Ishikawa (cell line): ENCODE results near the gene TBC1D2.

Source experiments
- CEBPB ChIP-seq: IDR thresholded peaks from 2 replicates; pipeline ENCODE4 v1.6.1; 2012
- CREB1 ChIP-seq: IDR thresholded peaks from 2 replicates; pipeline ENCODE4 v1.6.1; 2012; ENCODE audit warnings: low read depth
- EGR1 ChIP-seq: IDR thresholded peaks from 2 replicates; pipeline ENCODE4 v1.6.1; 2012
- EP300 ChIP-seq: IDR thresholded peaks from 2 replicates; pipeline ENCODE4 v1.6.1; 2012; ENCODE audit warnings: borderline replicate concordance
- FOXM1 ChIP-seq: IDR thresholded peaks from 2 replicates; pipeline ENCODE4 v1.6.1; 2012; ENCODE audit warnings: low read depth, borderline replicate concordance
- NFIC ChIP-seq: IDR thresholded peaks from 2 replicates; pipeline ENCODE4 v1.6.1; 2012
- RAD21 ChIP-seq: IDR thresholded peaks from 2 replicates; pipeline ENCODE4 v1.6.1; 2012; ENCODE audit warnings: low read depth
- TAF1 ChIP-seq: IDR thresholded peaks from 2 replicates; pipeline ENCODE4 v1.6.1; 2012; ENCODE audit warnings: low read depth, mild to moderate bottlenecking
- TCF12 ChIP-seq: IDR thresholded peaks from 2 replicates; pipeline ENCODE4 v1.6.1; 2012; ENCODE audit warnings: low read depth
- TEAD4 ChIP-seq: IDR thresholded peaks from 2 replicates; pipeline ENCODE4 v1.6.1; 2012
- YY1 ChIP-seq: IDR thresholded peaks from 2 replicates; pipeline ENCODE4 v1.6.1; 2012; ENCODE audit warnings: low read depth
- ZBTB7A ChIP-seq: IDR thresholded peaks from 2 replicates; pipeline ENCODE4 v1.6.1; 2012; ENCODE audit warnings: low read depth
- TF ChIP-seq, protein P1 (sequence below): IDR thresholded peaks from 2 replicates; pipeline ENCODE4 v1.6.1; 2012
- TF ChIP-seq, protein P2 (sequence below): IDR thresholded peaks from 2 replicates; pipeline ENCODE4 v1.6.1; 2012; ENCODE audit warnings: low read depth, mild to moderate bottlenecking
- TF ChIP-seq, protein P3 (sequence below): IDR thresholded peaks from 2 replicates; pipeline ENCODE4 v1.6.1; 2012

Gene TBC1D2

DNA sequence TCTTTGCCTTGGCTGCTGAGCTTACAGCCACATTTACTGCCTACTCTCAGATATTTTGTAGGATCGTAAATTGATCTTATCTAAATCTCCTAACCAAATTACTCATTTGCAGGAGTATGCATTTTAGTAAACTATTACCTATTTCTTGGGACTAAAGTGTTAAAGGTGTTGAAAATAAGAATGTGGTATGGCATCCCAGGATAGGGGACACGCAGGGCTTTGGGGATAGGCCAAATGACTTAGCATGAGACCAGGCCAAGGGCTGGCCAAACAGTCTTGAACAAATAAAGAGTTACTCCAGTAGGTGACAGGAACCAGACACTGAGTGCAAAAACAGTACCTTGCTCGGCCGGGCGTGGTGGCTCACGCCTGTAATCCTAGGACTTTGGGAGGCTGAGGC, 25.1 kb downstream of the TBC1D2 start:
- TF ChIP-seq, protein P1, sequence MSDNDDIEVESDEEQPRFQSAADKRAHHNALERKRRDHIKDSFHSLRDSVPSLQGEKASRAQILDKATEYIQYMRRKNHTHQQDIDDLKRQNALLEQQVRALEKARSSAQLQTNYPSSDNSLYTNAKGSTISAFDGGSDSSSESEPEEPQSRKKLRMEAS: no peak
- TF ChIP-seq CEBPB (no peak), EGR1 (no peak), FOXM1 (no peak), TCF12 (no peak), NFIC (no peak)
- TF ChIP-seq, protein P2, sequence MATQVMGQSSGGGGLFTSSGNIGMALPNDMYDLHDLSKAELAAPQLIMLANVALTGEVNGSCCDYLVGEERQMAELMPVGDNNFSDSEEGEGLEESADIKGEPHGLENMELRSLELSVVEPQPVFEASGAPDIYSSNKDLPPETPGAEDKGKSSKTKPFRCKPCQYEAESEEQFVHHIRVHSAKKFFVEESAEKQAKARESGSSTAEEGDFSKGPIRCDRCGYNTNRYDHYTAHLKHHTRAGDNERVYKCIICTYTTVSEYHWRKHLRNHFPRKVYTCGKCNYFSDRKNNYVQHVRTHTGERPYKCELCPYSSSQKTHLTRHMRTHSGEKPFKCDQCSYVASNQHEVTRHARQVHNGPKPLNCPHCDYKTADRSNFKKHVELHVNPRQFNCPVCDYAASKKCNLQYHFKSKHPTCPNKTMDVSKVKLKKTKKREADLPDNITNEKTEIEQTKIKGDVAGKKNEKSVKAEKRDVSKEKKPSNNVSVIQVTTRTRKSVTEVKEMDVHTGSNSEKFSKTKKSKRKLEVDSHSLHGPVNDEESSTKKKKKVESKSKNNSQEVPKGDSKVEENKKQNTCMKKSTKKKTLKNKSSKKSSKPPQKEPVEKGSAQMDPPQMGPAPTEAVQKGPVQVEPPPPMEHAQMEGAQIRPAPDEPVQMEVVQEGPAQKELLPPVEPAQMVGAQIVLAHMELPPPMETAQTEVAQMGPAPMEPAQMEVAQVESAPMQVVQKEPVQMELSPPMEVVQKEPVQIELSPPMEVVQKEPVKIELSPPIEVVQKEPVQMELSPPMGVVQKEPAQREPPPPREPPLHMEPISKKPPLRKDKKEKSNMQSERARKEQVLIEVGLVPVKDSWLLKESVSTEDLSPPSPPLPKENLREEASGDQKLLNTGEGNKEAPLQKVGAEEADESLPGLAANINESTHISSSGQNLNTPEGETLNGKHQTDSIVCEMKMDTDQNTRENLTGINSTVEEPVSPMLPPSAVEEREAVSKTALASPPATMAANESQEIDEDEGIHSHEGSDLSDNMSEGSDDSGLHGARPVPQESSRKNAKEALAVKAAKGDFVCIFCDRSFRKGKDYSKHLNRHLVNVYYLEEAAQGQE: no peak

DNA sequence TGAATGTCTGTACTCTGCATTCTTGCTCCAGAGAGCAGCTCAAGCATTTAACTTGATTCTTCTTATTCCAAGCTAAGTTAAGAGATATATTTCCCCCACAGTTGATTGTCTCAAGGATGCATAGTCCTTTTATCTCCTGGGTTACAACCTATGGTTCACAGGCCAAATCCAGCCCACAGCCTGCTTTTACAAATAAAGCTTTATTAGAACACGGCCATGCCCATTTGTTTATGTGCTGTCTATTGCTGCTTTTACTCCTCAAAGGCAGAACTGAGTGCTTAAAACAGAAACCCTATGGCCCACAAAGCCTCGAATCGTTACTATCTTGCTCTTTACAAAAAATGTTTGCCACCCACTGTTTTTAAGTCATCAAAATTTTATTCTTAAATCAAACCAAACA, 25.8 kb downstream of the TBC1D2 start:
- no peak for TF ChIP-seq CREB1
- TF ChIP-seq, protein P1: no peak
- TF ChIP-seq ZBTB7A: no peak
- TF ChIP-seq, protein P2: no peak
- no peak for TF ChIP-seq RAD21
- no peak for TF ChIP-seq YY1
- no peak for TF ChIP-seq TAF1
- no peak for TF ChIP-seq TCF12
- no peak for TF ChIP-seq FOXM1
- TF ChIP-seq CEBPB: no peak
- TF ChIP-seq NFIC: no peak

DNA sequence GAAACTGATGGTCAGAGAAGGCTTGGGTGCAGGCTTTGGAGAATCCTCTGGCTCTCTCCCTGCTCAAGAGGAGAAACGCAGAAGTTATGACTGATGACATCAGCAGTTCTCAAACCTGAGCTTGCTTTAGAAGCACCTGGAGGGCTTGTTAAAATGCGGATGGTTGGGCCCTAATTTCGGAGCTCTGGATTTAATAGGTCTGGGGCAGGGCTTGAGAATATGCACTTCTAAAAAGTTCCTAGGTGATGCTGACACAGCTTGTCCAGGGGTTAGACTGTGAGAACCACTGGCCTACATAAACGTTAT, 26.4 kb downstream of the TBC1D2 start:
- TF ChIP-seq FOXM1: no peak
- TF ChIP-seq, protein P1: no peak
- no peak for TF ChIP-seq CEBPB
- TF ChIP-seq TAF1: no peak
- TF ChIP-seq, protein P2: no peak
- no peak for TF ChIP-seq NFIC
- TF ChIP-seq TEAD4: no peak
- TF ChIP-seq CREB1: no peak
- TF ChIP-seq, protein P3, sequence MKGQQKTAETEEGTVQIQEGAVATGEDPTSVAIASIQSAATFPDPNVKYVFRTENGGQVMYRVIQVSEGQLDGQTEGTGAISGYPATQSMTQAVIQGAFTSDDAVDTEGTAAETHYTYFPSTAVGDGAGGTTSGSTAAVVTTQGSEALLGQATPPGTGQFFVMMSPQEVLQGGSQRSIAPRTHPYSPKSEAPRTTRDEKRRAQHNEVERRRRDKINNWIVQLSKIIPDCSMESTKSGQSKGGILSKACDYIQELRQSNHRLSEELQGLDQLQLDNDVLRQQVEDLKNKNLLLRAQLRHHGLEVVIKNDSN: no peak
- TF ChIP-seq ZBTB7A: no peak
- TF ChIP-seq EGR1: no peak
- no peak for TF ChIP-seq TCF12
- no peak for TF ChIP-seq YY1
- no peak for TF ChIP-seq RAD21
- no peak for TF ChIP-seq EP300

DNA sequence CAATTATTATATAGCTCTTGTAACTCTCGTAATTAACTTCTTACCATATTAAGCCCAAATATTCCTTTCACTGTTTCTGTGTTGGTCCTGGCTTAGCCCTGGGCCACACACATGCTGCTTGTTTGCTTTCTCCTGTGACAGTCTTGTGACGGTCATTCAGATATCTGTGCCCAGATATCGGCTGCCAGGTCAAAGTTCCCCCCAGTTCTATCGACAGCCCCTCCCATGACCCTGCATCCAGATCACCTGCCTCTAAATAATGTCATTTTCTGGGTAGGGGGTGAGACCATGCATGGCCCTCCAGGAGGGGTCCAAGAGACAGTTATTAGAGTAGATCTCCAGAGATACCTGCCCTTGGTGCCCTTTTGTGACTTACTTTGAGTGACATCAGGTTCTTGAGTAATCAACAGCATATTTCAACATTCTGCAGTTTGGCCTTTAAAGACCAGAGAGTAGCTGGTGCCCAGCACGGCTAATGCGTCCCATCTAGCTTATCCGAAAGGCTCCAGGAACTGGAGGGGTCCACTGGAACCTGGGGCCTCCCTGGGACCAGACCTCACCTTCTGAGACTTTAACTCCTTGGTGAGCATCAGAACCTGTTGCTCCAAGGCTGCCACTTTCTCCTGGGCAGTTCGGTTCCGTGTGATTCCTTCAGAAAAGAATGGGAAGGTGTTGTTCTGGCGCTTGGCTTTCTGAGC, 26.9 kb downstream of the TBC1D2 start:
- TF ChIP-seq, protein P3: no peak
- no peak for TF ChIP-seq YY1
- no peak for TF ChIP-seq NFIC

DNA sequence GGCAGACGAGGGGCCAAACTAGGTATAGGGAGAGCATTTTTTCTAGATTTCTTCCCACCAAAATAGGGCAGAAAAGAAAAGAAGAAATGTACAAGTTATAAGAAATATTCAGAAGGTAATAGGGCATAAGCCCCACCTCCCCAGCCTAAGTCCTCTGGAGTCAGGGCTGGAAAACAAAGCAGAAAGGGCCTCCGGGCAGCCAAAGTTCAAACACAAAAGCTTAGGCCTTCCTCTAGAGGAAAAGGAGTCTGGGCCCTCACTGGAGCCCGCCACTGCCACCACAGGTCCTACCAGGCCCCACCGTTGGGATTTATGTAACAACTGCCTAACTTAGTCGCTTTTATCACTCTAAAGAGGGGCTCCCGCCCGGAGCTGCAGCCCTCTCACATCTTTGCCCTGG, 27.6 kb downstream of the TBC1D2 start:
- TF ChIP-seq ZBTB7A (no peak), TEAD4 (no peak), TAF1 (no peak), RAD21 (no peak), NFIC (no peak), TCF12 (no peak), CEBPB (no peak)
- TF ChIP-seq, protein P1: no peak
- TF ChIP-seq, protein P2: no peak
- TF ChIP-seq, protein P3: no peak
